ENCODE measurements around the gene DLX2. TPM values are rescaled to one million over a fixed set of nuclear protein-coding genes. Genes with fewer than 3 reads are reported as not detected.

DLX2 gene
- total RNA-seq, 2 experiments from 2014 or later = not detected

- Histone ChIP-seq H3K27me3 (ENCODE audit: control insufficient read depth in 1 of 2, insufficient read depth in 2 of 2, low read length in 2 of 2) (no peaks in the 10 kb centered on the region), H3K4me3 (ENCODE audit: low read length) (no peak overlapping the region), H3K36me3 (ENCODE audit: insufficient read depth, low read length) (no peaks in the 10 kb centered on the region), H3K27ac (ENCODE audit: low read depth in 1 of 2, low read length in 2 of 2) (no peak overlapping the region), H3K4me1 (ENCODE audit: insufficient read depth, low read length) (no peaks in the 10 kb centered on the region), H3K9me3 (ENCODE audit: control insufficient read depth in 1 of 2, insufficient read depth in 1 of 2, low read length in 2 of 2) (no peaks in the 10 kb centered on the region)
- ATAC-seq (ENCODE audit: poor library complexity) (no peak), DNase-seq (no peak)
- H3K4me3 Mint-ChIP-seq = no peak overlapping the region
- H3K36me3 Mint-ChIP-seq (ENCODE audit: low read depth) = no peaks in the 10 kb centered on the region
- H3K27me3 Mint-ChIP-seq = no peaks in the 10 kb centered on the region
- POLR2A ChIA-PET = no interaction called here
- no peaks in the 10 kb centered on the region for H3K9me3 Mint-ChIP-seq
- intact Hi-C loops (cut with DNase I, micrococcal nuclease) = no loop called here
- CTCF ChIA-PET = no interaction called here
- H3K4me1 Mint-ChIP-seq (ENCODE audit: low read depth) = no peaks in the 10 kb centered on the region
- no peak for TF ChIP-seq CTCF (IDR thresholded peaks at IDR 0.05)
- no peak overlapping the region for H3K27ac Mint-ChIP-seq
These were observed 49.2 kb downstream of the DLX2 start for GRCh38 chr2:172053486-172053885.

- no peak overlapping the region for H3K27ac Mint-ChIP-seq
These were observed 50.4 kb downstream of the DLX2 start for GRCh38 chr2:172052000-172052983.

GRCh38 chr2:172050479-172051125 lies 52.1 kb downstream of the DLX2 start:
- POLR2A ChIA-PET = no interaction called here
- H3K27ac Mint-ChIP-seq = no peak overlapping the region
- no peaks in the 10 kb centered on the region for H3K4me1 Mint-ChIP-seq (ENCODE audit: low read depth)
- no peaks in the 10 kb centered on the region for H3K36me3 ChIP-seq (ENCODE audit: insufficient read depth, low read length)
- no peak for TF ChIP-seq CTCF (IDR thresholded peaks at IDR 0.05)
- no peaks in the 10 kb centered on the region for H3K9me3 ChIP-seq (ENCODE audit: control insufficient read depth in 1 of 2, insufficient read depth in 1 of 2, low read length in 2 of 2)
- H3K9me3 Mint-ChIP-seq = no peaks in the 10 kb centered on the region
- intact Hi-C loops (cut with DNase I, micrococcal nuclease) = no loop called here
- H3K27ac ChIP-seq (ENCODE audit: low read depth in 1 of 2, low read length in 2 of 2) = no peak overlapping the region
- ATAC-seq (ENCODE audit: poor library complexity) = no peak
- no peaks in the 10 kb centered on the region for H3K27me3 Mint-ChIP-seq
- no peak overlapping the region for H3K4me3 Mint-ChIP-seq
- H3K27me3 ChIP-seq (ENCODE audit: control insufficient read depth in 1 of 2, insufficient read depth in 2 of 2, low read length in 2 of 2) = no peaks in the 10 kb centered on the region
- no peak overlapping the region for H3K4me3 ChIP-seq (ENCODE audit: low read length)
- no peak for DNase-seq
- H3K4me1 ChIP-seq (ENCODE audit: insufficient read depth, low read length) = no peaks in the 10 kb centered on the region
- no peaks in the 10 kb centered on the region for H3K36me3 Mint-ChIP-seq (ENCODE audit: low read depth)
- CTCF ChIA-PET = no interaction called here

More at GRCh38 chr2:172052000-172052983, 50.4 kb downstream of the DLX2 start:
- H3K4me1 ChIP-seq (ENCODE audit: insufficient read depth, low read length) = no peaks in the 10 kb centered on the region
- H3K9me3 ChIP-seq (ENCODE audit: control insufficient read depth in 1 of 2, insufficient read depth in 1 of 2, low read length in 2 of 2) = no peaks in the 10 kb centered on the region
- Mint-ChIP-seq H3K36me3 (ENCODE audit: low read depth) (no peaks in the 10 kb centered on the region), H3K9me3 (no peaks in the 10 kb centered on the region), H3K4me3 (no peak overlapping the region), H3K27me3 (no peaks in the 10 kb centered on the region), H3K4me1 (ENCODE audit: low read depth) (no peaks in the 10 kb centered on the region)
- no peak for TF ChIP-seq CTCF (IDR thresholded peaks at IDR 0.05)
- H3K4me3 ChIP-seq (ENCODE audit: low read length) = no peak overlapping the region
- H3K27ac ChIP-seq (ENCODE audit: low read depth in 1 of 2, low read length in 2 of 2) = no peak overlapping the region
- DNase-seq (no peak), ATAC-seq (ENCODE audit: poor library complexity) (no peak)
- H3K27me3 ChIP-seq (ENCODE audit: control insufficient read depth in 1 of 2, insufficient read depth in 2 of 2, low read length in 2 of 2) = no peaks in the 10 kb centered on the region
- CTCF ChIA-PET = no interaction called here
- POLR2A ChIA-PET = no interaction called here
- no peaks in the 10 kb centered on the region for H3K36me3 ChIP-seq (ENCODE audit: insufficient read depth, low read length)
- intact Hi-C loops (cut with DNase I, micrococcal nuclease) = no loop called here
